GM18507 (cell line): ENCODE measurements around the gene ITK.

ENCODE experiments used
- DNase-seq: peaks from one replicate; pipeline ENCODE4 v3.0.0; 2011; ENCODE audit warnings: low read depth; ENCODE audit not compliant: insufficient read length; ENCODE audit errors: extremely low spot score
- FAIRE-seq: peaks from 2 replicates; lab custom pipeline; 2011; peaks lifted over from hg19 to GRCh38; lab: Jason Lieb, UNC

Gene ITK

DNA sequence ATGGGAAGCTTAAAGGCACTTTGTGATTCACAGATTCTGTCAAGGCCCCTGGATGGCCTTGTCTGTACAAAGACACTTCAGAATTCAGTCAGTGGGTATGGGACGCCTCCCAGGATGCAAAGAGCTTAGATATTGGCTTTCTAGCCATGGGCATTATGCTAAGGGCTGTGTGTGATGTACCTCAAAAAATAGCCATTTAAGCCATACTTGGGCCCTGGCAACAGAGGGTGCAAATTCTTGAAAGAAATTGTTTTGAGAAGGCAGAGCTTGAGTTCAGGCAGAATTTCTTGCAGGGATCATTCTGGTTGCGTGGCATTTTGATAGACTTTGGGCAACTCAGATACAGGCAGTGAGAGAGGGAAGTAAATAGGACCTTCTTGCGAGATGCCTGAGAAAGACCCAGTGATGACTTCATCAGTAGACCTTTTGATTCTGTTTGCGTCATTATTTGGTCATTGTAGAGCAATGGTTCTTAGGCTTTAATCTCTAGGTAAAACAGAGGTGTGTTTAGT lies 89.2 kb downstream of the ITK start:
- DNase-seq (no peak), FAIRE-seq (peak; percentile 56)

DNA sequence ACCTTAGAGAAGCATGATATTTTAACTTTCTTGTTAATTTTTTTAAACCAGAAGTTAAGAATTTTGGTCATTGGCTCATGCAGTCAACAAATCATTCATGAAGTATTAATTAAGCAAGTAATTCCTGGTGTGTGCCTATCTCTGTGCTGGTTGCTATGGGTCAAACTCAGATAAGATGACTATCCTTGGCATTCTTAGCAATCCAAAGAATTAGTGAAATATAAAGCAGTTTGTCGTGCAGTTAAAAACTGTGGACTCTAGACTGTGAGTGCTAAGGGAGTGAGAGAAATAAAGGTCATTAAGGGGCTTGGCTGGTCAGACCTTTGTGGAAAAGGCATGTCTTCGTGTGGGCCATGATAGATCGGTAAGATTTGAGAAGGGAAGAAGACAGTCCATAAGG lies 90.1 kb downstream of the ITK start:
- DNase-seq (no peak), FAIRE-seq (peak; percentile 71)

DNA sequence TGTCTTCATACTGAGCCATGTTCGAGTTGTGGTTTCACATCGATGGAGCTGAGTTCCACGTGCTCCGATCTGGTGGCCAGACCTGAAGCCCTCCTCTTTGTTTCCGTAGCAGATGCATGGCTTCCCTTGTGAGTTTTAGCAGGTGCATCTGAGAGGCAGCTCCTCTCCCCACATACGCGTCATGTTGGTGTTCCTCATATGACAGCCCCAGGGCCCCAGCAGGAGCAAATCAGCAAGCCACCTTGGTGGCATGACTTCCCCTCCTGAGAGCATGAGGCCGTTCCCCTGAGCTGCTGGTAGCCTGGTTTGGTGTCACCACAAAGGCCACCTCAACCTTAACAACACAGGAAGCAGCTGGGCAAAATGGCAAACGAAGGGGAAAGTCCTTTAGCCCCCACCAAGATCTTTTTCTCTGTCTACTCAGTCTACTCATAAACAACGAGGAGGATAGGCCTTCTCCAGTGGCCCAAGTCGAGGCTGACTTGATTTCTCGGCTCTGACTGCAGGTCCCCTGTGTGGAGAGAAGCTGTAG lies 91.2 kb downstream of the ITK start:
- peak; percentile 100 for FAIRE-seq

DNA sequence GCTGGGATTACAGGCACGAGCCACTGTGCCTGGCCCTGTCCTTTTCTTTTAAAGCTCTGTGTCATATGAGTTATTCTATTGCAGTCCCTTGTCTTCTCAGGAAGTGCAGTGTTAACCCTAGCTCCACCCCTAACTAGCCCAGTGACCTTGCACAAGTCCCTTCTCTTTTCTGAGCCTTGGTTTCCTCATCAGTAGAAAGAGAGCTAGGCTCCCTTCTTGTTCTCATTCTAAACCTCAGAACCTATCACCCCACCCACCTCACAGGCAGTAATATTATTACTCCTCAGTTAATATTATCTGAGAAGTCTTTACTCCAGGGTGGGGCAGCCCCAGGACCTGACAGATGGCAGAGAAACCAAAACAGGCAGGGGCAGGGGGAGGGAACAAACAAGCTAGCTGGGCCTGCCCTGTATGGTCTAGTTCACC lies 92.5 kb downstream of the ITK start:
- peak; percentile 98 for FAIRE-seq
- no peak for DNase-seq

More for the DNA sequence above, 91.2 kb downstream of the ITK start:
- peak; percentile 49 for DNase-seq

DNA sequence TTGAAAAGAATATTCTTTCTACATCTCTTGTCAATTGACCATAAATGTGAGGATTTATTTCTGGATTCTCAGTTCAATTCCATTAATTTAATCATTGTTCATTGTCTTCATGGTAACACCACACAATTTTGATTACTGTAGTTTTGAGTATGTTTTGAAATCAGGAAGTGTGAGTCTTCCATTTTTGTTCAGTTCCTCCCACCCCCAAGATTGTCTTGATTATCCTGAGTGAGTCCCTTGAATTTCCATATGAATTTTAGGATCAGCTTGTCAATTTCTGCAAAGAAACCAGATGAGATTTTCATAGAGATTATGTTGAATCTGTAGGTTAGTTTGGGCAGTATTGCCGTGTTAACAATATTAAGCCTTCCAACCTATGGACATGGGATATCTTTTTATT lies 94.8 kb downstream of the ITK start:
- FAIRE-seq (no peak), DNase-seq (no peak)

DNA sequence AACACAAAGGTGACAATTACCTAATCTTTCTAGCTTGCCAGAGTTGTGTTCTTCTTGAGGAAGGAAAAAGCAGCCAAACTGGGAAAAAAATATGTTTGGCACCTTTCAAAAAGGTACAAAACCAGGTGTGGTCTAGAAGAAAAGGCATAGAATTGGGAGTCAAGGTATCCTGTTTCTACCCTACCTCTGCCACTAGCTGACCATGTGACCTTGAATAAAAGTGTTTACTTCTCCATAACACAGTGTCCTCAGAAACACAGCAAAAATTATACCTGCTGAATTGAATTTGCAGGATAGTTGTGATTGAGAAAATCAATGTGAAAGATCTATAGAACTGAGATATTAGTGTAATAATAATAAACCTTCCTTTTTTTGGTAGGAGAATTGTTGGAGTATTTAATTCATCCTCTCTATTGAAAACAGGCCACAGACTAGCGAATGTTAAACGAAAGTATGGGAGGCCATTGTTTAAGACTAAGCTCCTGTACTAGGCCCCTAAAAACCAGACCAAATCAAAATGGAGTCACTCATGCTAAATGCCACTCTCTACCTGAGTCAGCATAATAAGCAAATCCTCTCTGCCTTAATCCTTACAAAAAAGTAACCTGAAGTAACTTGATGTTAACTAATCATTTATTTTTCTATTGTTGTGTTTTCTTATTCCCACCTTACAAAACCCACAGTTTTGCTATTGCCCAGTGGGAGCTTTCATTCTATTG lies 97.8 kb downstream of the ITK start:
- no peak for DNase-seq
- FAIRE-seq = no peak

- DNase-seq (no peak), FAIRE-seq (no peak)
Observed at GRCh38 chr5:157279605-157280239, 99.1 kb downstream of the ITK start.

GRCh38 chr5:157280927-157281326 lies 100.3 kb downstream of the ITK start:
- FAIRE-seq = no peak
- no peak for DNase-seq

- no peak for DNase-seq
- FAIRE-seq = peak; percentile 48
Observed at GRCh38 chr5:157282150-157282549, 101.5 kb downstream of the ITK start.

DNA sequence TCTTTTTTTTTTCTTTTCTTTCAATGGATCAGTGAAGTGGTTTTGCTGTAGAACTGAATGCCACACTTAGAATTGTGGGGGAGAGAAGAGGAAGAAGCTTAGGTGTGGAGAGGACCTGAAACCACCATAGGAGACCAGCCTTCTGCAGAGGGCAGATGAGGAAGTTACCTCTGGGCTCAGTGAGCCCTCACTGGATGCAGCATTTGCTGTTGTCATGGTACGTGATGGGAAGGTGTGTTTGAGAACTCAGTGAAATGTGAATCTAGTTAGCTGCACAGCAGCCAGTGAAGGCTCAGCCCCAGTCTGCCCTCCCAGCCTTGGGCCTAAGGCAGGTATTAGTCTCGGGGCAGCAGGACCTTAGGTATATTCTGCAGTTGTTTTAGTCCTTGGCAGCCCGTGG lies 102.8 kb downstream of the ITK start:
- DNase-seq (peak; percentile 35), FAIRE-seq (peak; percentile 99)

- FAIRE-seq (peak; percentile 64), DNase-seq (no peak)
Observed at GRCh38 chr5:157284458-157285212, 104.0 kb downstream of the ITK start.

DNA sequence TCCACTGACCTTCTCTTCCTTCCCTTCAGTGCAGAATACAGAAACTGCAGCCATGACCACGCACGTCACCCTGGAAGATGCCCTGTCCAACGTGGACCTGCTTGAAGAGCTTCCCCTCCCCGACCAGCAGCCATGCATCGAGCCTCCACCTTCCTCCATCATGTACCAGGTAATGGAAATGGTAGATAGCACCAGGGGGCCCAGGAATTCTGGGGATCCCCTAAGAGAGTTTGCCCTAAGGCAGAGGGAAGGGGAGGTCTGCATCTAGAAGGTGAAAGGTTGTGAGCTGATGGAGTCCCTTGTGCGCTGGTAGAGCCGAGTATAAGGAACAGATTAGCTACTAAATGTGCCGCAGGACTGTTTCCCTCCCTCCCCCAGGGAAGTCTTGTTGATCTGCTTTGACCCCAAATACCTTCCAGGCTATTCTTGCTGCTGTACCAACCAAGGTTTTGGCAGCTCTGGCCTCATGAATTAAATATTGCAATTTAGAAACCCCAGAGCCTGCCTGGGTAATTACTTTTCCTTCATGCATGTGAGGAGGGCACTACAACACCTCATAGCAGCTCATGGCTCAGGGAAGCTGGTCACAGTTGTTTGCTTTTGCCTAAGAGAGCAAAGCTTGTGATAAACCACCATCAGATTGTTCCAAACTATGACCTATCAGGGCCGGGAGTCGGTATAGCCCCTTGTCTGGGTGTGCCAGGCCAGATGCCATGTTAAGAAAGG lies 104.8 kb downstream of the ITK start:
- DNase-seq (no peak), FAIRE-seq (peak; percentile 31)

GRCh38 chr5:157286761-157287211 lies 106.1 kb downstream of the ITK start:
- FAIRE-seq (no peak), DNase-seq (no peak)

DNA sequence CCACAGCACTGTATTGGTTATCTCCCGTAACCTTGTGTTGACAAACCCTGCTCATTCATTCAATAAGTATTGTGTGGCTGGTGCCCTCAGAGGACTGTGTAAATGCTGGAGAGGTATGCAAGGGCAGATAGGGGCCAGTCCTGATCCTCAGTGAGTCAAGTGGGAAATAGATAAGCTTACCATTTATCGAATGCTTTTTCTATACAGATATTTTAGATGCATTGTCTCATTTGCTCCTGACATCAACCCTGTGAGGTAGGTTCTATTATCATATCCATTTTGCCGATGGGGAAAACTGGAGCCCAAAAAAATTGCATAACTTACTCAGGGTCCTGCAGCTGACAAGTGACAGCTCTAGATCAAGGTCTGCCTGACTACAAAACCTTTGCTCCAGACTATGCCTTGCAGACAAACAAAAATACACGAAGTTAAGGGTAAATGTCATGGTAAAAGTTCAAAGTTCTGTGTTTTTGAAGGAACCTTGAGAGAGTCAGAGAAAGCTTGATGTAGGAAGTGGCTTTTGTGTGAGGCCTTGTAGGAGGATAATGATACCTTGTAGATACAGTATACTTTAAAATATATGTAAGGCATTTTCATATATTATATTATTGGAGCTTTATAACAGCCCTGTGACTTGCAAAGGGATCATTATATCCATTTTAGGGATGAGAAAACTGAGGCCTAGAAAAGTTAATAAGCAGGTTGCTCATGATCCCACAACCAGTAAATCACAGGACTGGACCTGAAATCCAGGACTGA lies 107.9 kb downstream of the ITK start:
- no peak for FAIRE-seq
- no peak for DNase-seq

DNA sequence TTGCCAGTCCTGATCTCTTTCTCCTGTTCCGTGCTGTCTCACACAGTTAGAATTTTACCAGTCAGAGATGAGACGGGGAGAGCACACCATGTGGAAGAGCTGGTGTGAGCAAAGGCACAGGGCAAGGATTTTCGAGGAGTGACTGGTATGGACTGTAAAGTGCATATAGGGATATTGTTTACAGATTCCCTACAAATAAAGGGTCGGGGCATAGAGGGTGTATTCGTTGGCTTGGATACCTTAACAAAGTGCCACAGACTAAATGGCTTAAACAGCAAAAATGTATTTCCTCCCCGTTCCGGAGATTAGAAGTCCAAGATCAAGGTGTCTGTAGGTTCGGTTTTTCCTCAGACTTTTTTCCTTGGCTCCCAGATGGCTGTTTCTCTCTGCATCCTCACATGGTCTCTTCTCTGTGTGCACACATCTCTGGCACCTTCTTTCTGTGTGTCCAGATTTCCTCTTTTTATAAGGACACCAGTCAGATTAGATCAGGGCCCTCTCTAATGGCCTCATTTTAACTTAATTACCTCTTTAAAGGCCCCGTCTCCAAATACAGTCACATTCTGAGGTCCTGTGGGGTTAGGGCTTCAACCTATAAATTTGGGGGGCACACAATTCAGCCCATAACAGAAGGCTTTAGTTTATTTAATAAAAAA lies 108.7 kb downstream of the ITK start:
- DNase-seq (no peak), FAIRE-seq (no peak)

- no peak for DNase-seq
- FAIRE-seq = peak; percentile 18
Observed at GRCh38 chr5:157290156-157290980, 109.7 kb downstream of the ITK start.

- DNase-seq = no peak
- FAIRE-seq = peak; percentile 97
Observed at GRCh38 chr5:157290981-157291711, 110.5 kb downstream of the ITK start.
